Measurements from ENCODE around the gene CTSH.

DNA sequence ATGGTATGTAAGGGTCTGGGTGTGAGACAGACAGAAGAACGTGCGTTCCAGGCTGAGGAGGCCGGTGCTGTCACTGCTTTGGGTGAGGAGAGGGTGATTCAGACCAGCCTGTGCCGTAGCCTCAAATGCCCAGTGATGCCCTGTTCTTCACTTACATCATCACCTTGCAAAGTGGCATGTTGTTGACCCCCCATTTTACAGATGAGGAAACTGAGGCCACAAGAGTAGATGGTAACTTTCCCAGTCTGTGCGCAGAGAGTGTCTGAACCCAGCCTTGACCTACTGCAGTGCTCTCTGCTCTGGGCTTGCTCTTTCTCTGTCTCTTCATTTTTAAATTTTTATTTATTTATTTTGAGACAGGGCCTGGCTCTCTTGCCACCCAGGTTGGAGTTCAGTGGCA lies 1.6 kb upstream of the CTSH start:
- no peak for TF ChIP-seq EZH2 (IDR thresholded peaks at IDR 0.05; ENCODE audit: insufficient read depth, poor library complexity, severe bottlenecking)
- no peak for TF ChIP-seq EZH2phosphoT487 (IDR thresholded peaks at IDR 0.05; ENCODE audit: insufficient read depth, low read depth)

Measured in GM23248 (cell line).